GM19397 (cell line): ENCODE results near the gene STOML2.

Experiments
- ATAC-seq: cut with Tn5 transposase; IDR thresholded peaks from one replicate; pipeline ENCODE4 v1.9.1; 2021; ENCODE audit warnings: mild to moderate bottlenecking, moderate library complexity; ENCODE audit not compliant: unreplicated experiment

Gene STOML2

DNA sequence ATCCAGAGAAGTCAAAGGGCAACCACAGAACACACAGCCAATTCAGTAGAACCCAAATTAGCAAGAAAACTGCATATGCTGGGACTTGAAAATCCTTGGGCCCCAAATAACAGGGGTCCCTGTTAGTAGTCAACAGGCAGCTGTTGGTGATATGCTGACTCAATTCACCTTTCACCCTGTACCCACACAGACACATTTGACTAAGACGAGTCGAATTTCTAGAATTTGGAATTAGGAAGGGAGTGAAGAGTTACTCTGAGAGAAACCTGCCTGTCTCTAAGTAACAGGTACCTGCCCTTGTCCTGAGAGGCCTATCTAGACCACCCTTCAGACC is 29.7 kb downstream of the STOML2 start:
- ATAC-seq, result no peak

DNA sequence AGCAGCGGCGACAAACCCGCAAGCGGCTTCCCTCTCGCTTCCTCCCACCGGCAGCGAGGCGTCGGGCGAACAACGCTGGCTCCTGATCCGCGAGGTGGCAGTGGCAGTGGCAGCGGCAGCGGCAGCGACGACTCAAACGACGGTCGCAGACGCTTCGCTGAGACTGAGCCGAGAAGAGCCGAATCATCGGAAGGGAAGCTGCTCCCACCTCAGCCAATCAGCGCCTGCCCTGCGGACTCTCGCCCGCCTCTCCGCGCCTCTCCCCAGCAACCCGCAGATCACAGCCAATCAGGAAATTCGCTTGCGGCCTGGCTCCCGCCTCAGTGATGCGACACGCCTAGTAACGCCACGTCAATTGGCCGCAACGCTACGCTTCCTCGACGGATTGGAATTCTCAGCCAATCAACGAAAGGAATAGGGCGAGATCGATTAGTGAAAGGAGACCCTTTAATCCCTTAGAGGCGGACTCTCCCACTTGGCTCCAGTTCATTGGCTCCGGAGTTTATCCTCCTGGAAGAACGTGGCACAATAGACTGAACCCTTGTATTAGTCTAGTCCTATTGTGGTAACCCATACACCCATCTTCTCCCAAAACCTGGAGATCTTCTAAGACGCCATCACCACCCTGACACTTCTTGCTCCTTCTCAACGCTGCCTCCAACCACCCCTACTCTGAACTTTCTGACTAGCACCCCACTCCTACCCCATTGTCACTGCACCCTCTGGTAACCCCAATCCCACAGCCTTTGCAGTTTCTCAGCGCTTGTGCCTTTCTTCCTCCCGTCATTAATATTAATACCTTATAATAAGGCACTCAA is 30.3 kb downstream of the STOML2 start, which contains the start of gene VCP:
VCP (minus strand) TSS at position 165 of the 818 bp plus-strand sequence. CDS start 272 bp downstream, outside the sequence.
- ATAC-seq, result peak; percentile 82

DNA sequence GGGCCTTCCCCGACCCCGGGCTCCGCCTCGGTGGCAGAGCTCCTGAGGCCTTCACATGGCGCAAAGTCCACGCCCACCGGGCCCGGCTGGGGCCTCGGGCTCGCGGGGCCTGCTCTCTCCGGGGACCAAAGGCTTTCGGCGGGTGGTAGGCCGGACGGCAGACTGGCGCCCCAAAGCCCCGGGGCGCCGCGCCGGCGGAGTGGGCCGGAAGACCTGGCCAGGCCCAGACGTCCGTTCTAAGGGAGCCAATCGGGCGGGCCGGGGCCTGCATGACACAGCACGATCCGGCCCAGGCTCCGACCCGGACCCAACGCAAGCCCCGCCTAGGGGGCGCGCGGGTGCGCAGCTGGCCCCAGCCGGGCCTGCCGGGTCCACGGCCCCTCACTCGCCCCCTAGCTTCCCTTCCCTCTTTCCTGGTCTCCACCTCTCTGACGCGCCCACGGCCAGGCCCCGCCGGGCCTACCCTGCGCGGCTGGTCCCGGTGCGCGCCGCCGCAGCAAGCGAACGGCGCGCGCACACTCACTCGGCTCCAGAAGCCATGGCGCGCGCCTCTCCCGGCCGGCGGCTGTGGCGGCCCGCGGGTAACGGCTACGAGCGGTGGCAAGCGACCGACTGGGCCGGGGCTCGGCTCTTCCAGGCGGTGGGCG is 31.0 kb downstream of the STOML2 start:
- ATAC-seq, result peak; percentile 60

DNA sequence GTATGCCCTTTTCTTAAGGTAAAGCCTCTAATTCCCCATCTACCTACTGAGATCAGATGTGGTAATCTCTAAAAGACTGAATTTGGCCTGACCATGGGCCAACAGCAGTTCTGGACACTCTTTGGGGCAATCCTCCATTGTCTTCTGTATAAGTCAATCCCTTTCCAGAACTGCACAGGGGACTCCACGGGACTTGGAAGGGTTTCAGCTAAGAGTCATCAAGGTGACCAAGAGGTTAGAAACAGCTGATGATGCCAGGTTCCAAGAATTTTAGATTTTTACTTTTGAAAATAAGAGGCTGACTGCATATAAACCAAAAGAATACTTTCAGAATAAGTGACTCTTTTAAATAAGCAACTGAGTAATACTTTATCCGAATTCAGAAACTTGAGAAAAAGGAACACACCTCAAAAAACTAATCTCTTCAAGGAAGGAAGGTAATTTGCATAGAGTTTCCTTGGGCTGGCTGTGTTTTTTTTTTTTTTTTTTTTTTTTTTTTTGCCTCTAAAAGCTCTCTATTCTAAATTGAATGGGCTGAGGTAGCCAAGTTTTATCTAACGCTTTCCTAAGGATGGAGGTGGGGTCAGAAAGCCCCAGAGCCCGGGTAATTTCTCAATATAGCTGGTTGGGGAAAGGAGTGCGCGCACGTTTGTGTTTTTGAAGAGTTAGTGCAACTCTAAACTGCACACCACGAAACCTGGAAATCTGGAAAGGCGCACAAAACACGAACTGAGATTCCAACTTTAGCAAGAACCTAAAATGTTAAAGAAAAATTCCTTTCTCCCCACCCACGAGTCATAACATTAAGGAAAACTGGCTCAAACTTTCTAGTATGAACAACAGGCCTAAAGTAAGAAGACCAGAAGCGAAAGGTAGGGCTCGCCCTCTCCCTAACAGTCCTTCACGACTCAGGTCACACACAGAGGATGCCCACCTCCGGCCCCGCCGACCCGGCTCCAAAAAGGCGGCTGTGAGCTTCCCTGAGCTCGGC is 31.8 kb downstream of the STOML2 start:
- no peak for ATAC-seq

DNA sequence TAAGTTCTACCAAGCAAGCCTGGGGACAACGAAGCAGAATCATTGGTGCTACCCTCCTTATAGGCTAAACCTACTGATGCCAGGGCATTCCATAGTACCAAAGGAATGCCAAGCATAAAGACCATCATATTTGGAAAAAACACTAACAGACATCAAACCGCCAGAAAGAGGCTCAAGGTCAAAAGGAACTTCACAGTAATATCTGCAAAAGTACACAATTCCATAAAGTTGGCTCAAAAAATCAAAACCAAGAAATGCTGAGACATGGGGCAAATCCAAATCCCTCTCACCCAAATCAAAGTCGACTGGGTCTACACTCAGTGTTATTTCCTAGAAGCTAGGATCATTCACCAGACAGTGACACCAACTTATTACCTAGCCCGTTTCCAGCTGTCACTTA is 33.9 kb downstream of the STOML2 start:
- ATAC-seq, result no peak

DNA sequence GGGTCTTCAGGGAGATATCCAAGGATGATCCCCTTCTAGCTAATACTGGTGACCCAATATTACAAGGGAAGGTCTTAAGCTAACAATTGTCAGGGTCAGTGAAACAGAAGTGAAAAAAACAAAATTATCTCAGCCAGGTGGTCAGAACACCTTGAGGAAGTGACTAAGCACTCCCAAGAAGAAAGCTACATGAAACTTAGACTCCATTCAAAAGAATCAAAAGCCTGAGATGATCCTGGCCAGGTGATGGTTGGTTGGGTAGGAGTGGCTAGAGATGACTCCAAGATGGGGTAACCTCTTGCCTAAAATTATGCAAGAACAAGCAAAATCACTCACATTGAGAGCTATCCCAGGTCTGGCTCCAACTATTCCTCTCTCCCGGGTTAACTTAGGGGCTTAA is 35.9 kb downstream of the STOML2 start:
- no peak for ATAC-seq

DNA sequence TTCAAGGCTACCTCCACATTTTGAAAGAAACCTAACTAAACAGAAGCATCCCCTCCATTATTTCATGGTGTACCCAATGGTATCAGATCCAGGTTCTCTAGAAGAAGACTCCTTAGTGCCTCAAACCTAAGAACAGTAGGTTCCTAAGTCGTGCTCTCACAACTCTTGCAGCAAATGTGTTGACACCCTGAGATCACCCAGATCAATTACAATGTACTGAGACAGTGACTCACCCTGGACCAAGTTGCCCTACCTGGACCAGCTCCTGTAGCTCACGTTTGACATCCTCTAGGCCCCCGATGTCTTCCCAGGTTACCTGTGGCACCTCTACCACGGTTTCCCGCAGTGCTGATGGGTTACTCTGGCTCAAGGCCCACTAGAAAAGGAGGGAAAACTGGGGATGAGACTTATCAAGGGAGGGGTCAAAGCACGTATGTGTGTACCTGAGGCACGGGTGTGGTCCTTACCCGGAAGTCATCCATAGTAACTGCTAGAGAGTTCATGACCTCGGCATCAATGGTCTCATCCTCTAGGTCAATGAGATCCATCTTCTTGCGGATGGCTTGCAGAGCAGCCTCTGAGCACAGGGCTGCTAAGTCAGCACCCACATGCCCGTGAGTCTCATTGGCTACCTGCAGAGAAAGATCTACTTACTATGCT is 42.3 kb downstream of the STOML2 start:
- no peak for ATAC-seq

DNA sequence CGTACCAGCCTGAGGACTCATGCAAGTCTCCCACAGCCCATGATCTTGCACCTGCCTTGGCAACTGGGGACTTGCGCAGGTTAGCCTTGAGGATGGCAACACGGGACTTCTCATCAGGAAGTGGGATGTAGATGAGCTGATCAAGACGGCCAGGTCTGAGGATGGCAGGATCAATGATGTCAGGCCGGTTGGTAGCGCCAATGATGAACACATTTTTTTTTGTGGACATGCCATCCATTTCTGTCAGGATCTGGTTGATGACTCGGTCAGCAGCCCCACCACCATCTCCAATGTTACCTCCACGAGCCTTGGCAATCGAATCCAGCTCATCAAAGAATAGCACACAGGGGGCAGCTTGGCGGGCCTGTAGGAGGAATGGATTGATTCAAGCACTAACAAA is 43.5 kb downstream of the STOML2 start:
- no peak for ATAC-seq

DNA sequence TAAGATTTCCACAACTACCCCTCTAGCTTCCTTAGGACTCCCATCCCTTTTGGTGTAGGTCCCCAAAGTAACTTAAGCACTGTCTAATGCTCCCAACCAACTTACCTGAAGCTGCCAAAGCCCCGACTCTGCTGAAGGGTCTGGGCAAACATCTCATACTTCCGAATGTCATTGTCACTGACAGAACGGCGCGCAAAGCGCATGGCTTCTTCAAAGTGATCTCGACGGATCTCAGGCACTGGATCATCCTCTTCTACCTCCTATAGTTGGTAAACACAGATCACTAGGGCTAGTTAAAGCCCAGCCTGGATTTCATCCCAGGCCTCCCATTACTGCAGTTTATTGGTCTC is 45.7 kb downstream of the STOML2 start:
- ATAC-seq, result no peak

DNA sequence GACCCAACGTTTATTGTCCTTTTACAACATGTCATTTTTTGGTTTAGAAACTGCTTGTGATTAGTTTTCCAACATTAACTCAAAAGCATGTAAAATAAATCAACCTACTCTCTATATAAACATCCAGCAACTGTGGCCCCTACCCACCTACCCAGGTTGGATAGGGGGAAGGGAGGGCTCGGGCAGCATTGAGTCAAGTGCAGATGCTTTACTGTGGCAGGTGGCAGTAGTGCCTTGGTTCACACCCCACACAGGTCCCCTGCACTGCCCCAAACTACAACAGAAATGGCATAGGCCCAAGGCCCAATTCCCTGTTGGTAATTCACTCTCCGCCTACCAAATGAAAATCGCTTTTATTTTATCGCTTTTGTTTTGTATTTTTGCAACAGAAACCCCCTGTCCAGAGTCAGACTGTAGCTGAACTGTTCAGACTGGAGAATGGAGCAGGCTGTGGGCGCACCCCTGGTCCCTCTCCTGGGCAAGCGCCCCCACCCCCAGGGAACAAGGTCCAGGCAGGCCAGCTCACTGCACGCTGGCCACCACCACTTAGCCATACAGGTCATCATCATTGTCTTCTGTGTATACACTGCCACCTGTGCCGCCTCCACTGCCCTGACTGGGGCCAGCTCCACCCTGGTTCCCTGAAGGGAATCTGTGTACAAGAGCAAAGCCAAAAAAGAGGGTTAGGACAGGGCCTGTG is 46.2 kb downstream of the STOML2 start:
- no peak for ATAC-seq

DNA sequence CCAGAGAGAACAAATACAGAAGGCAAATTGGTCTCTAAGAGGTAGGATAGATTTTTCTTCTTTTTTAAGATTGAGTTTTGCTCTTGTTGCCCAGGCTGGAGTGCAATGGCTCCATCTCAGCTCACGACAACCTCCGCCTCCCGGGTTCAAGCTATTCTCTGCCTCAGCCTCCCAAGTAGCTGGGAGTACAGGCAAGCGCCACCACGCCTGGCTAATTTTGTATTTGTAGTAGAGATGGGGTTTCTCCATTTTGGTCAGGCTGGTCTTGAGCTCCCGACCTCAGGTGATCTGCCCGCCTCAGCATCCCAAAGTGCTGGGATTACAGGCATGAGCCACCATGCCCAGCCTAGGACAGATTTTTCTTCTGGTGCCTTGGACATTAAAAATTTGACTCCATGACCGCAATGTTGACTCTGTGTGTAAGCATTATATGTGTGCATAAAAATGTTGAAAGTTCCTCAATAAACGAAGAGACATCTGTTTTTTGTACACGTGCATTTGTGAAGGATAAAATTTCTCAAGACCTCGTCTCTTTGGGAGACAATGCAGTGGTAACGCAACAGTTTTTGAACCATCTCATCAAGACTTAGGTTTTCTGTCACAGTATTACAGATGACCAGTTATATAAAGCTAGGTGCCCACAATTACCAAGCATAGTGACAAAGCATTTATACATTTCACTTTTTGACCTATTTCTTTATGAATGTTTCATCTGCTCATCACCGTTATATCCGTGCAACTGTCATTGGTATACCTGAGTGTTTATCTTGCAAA is 47.9 kb downstream of the STOML2 start:
- no peak for ATAC-seq

DNA sequence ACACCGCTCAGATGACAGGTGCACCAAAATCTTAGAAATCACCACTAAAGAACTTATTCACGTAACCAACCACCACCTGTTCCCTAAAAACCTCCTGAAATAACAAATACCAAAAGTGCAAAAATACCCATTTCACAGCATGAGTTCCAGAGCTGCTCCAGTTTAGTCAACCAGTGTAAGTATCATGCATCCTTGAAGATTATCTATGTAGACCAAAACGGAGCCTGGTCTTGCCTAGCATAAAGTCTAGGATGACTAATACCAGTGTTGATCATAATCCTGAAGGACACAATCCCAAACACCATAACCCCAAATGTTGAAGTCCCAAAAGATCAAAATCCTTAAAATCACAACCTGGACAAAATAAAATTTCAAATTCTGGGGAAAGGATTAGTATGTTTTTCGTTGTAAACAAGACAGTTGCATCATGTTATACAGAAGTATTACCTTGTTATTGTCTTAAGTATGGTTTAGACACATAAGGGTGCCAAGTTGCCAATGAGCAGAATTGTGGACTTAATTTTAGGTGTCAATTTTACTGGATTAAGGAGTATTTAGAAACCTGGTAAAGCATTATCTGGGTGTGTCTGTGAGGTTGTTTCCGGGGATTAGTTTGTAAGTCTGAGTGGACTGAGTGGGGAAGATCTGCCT is 48.6 kb downstream of the STOML2 start:
- no peak for ATAC-seq

DNA sequence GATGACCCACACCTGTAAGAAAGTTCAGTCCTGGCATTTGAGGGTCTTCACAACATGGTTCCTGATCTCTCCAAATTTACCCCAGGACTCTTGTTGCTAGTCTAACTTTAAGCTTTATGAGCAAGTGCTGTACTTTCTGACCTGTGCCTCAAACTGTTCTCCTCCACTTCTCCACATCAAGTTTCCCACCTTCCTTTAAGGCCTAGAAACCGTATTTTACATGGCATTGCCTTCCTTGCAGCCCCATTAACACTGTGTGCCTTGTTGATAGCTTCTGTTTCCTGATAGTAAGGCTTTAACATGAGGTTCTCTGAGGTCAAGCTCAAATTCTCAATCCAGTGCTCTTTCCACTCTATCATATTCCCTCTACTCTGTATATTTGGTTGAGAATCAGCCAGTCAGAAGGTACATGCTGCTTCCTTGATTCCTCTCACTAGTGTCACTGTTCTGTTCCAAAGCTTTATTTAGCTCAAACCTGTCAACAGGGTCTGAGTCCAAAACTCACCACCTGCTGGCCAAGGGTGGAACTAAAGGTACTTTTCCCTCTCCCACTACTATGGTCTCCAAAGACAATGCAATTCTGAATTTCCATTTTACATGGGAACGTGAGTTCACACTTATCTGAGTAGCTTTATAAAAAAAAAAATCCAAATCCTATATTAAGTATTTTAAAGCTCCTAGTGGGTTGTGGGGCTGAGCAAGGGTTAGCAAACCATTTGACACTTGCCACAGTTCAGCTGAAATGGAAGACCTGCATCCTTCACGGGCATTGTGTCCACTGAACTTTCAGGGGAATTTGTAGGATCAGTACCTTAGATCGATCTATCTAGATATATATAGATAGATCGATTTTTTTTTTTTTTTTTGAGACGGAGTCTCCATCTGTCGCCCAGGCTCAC is 51.6 kb downstream of the STOML2 start:
- ATAC-seq, result no peak
